H1 (cell line): ENCODE measurements around the gene BLVRA.
"Not testable (repeated sequence)": the region's sequence is repeated elsewhere in the genome, so short reads cannot be mapped to it uniquely, and the experiment has no call there.

ENCODE experiments used
- CTCF ChIP-seq, 3 experiments: IDR thresholded peaks; 1 replicate in 2 of 3; 2 replicates in 1 of 3; pipeline versions ENCODE4 v1.5.1 to v1.6.1; 2011; ENCODE audit warnings: low read length in 3 of 3, mild to moderate bottlenecking in 3 of 3, inconsistent platforms in 2 of 3, low read depth in 1 of 3, moderate library complexity in 1 of 3; ENCODE audit not compliant: insufficient read depth in 1 of 3; ENCODE audit errors: control extremely low read depth in 1 of 3
- POLR2A ChIP-seq, 2 experiments: IDR thresholded peaks; 1 replicate in 1 of 2; 2 replicates in 1 of 2; pipeline ENCODE4 v1.6.1; 2011; ENCODE audit warnings: low read depth in 2 of 2, low read length in 2 of 2, mild to moderate bottlenecking in 2 of 2; ENCODE audit errors: control extremely low read depth in 1 of 2
- RAD21 ChIP-seq, 2 experiments: IDR thresholded peaks in 1 of 2; conservative IDR thresholded peaks in 1 of 2; 2 replicates each; pipeline ENCODE4 v1.6.1; 2011; ENCODE audit warnings: low read depth in 2 of 2, low read length in 2 of 2, improper control_type of control experiment in 1 of 2, inconsistent platforms in 1 of 2, mild to moderate bottlenecking in 1 of 2, moderate library complexity in 1 of 2

GRCh38 chr7:43731494-43731893, 27.0 kb upstream of the BLVRA start:
- not testable (repeated sequence) for TF ChIP-seq RAD21 (IDR thresholded peaks at IDR 0.05 in 1 of 2, conservative IDR thresholded peaks at IDR 0.05 in 1 of 2; ENCODE audit: low read depth in 2 of 2, low read length in 2 of 2); CTCF (IDR thresholded peaks at IDR 0.05; ENCODE audit: control extremely low read depth in 1 of 3, insufficient read depth in 1 of 3, low read depth in 1 of 3, low read length in 3 of 3); POLR2A (IDR thresholded peaks at IDR 0.05; ENCODE audit: control extremely low read depth in 1 of 2, low read depth in 2 of 2, low read length in 2 of 2)
